GM19240 (cell line): ENCODE measurements around the gene UBL4A.

Experiments used
- DNase-seq: peaks from one replicate; pipeline ENCODE4 v3.0.0; 2011; ENCODE audit warnings: low spot score; ENCODE audit not compliant: insufficient read length

The UBL4A gene

GRCh38 chrX:154440623-154441357, 45.6 kb downstream of the UBL4A start:
- DNase-seq, result no peak

GRCh38 chrX:154439841-154440240, 46.6 kb downstream of the UBL4A start:
- DNase-seq, result no peak

- no peak for DNase-seq
These were observed 48.2 kb downstream of the UBL4A start for GRCh38 chrX:154437971-154438893.

GRCh38 chrX:154436983-154437752, 49.2 kb downstream of the UBL4A start, which contains the start of gene GDI1:
GDI1 (plus strand) TSS chrX:154437154; CDS start chrX:154437255, 101 bp downstream.
- no peak for DNase-seq

- peak; percentile 65 for DNase-seq
These were observed 49.9 kb downstream of the UBL4A start for GRCh38 chrX:154436374-154436982.

GRCh38 chrX:154435171-154435733, 51.2 kb downstream of the UBL4A start:
- DNase-seq, result no peak

GRCh38 chrX:154434394-154435168, 51.8 kb downstream of the UBL4A start:
- DNase-seq, result no peak
